NCI-H2227 (cell line): Measurements from ENCODE around the gene C1GALT1.

Experiments used
- DNase-seq: peaks from one replicate; lab custom pipeline; 2025; ENCODE audit not compliant: unreplicated experiment; lab: John Stamatoyannopoulos, UW

Gene C1GALT1

DNA sequence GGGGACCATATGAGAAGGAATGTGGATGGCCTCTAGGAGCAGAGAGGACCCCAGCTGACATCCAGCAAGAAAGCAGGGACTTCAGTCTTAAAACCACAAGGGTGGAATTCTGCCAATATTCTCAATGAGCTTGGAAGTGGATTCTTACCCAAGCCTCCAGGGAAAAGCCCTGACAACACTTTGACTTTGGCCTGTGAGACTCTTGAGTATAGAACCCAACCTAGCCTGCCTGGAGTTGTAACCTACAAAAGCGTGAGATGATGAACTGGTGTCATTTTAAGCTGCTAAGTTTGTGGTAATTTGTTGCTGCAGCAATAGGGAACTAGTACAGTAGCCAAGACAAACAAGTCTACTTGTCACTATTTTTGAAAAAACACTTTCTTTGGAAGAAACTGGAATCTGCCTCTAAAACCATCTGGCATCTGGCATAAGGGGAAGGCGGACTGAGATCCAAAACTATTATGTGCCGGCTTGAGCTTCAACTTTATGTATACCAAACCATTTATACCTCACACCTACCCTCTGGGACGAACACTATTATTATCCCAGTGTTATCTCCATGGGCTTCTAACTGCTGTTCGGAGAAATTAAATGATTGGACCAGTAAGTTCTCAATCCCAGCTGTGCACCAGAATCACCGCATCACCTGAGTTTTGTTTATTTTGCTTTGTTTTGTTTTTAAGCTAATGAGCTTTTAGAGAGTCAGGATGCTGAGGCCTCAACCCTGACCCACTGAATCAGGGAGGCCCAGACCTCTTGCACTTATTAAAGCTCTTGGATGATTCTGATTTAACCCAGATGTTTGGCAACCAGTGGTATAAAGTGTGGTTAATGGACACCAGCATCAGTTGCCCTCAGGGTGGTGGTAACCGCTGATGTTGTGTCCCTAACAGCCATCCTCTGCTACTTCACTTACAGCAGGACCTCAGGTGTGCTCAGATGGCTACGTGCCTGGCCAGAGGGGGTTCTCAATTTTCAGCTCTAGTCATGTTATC is 83.0 kb downstream of the C1GALT1 start:
- DNase-seq, result no peak

DNA sequence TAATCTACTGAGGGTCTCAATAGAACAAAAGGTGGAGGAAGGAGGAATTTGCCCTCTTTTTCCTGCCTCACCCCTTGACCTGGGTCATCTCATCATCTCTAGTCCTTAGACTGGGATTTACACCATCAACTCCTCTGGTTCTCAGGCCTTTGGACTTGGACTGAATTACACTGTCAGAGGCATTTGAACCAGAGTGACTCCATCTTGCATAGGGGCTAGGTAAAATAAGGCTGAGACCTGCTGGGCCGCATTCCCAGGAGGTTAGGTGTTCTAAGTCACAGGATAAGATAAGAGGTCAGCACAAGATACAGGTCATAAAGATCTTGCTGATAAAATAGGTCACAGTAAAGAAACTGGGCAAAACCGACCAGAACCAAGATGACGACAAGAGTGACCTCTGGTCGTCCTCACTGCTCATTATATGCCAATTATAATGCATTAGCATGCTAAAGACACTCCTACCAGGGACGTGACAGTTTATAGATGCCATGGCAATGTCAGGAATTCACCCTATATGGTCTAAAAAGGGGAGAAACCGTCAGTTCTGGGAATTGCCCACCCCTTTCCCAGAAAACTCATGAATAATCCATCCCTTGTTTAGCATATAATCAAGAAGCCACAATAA is 84.0 kb downstream of the C1GALT1 start:
- DNase-seq, result no peak

GRCh38 chr7:7271094-7271874 is 88.9 kb downstream of the C1GALT1 start:
- no peak for DNase-seq

DNA sequence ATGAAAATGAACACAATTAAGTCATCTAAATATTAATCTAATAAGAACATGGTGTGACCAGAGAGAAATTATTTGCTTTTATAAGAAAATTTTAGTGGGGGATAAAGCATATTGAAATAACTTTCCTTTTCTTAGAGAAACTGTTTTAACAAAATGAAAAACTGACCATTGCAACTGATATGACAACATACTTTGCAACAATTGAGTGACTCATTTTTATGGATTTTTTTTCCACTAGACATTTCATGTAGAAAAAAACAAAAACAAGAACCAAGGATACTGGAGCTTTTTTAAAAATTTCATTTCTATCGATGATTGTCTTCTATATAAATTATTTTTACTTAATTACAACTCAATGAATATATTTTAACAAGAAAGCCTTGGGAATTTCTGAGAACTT is 90.0 kb downstream of the C1GALT1 start:
- no peak for DNase-seq

GRCh38 chr7:7274782-7275181 is 92.4 kb downstream of the C1GALT1 start:
- no peak for DNase-seq

DNA sequence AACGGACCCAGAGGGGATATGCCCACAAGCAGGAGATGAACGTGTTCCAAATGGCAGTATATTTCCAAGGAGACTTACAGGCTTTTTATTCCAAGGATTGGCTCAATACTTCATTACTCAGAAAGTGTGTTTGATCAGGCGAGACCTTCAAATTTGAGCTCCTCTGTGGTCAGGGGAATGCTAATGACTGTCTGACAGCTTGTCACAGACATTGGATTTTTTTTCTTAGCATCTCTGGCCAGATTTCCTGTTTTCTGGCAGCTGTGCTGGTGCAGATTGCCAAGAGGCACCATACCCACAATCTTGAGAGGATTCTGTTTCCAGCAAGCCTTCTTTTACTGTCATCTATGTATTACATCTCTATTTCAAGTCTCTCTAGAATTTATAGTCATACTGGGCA is 93.8 kb downstream of the C1GALT1 start:
- no peak for DNase-seq

GRCh38 chr7:7290429-7291122 is 108.2 kb downstream of the C1GALT1 start:
- no peak for DNase-seq

- DNase-seq, result no peak
Observed at GRCh38 chr7:7292085-7292484, 109.7 kb downstream of the C1GALT1 start.

GRCh38 chr7:7292608-7293007 is 110.3 kb downstream of the C1GALT1 start:
- no peak for DNase-seq

DNA sequence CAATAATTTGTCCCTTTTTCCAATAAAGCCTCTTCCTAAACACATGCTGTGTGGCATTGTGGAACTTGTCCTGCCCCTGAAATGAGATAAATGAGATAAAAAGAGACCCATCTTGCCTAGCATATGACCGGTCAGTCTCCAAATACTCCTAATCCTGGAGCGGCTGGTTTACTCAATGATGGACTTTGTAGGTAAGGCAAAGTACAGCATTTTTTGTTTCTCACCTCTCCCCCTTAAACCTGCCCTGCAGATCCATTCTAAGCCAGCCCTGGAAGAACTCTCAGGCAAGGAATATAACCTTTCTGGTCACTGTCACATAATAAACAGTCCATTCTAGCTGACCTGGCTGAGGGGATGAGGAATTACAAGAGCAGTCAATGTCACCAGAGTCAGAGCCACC is 110.7 kb downstream of the C1GALT1 start:
- no peak for DNase-seq

- DNase-seq, result no peak
Observed at GRCh38 chr7:7294911-7295310, 112.6 kb downstream of the C1GALT1 start.
